Panc1 (cell line): Measurements from ENCODE around the gene NFAT5. TPM values are rescaled to one million over a fixed set of nuclear protein-coding genes. Genes with fewer than 3 reads are reported as not detected.

Experiments
- ATAC-seq: fragments of 200-7000 bp; cut with Tn5 transposase; 2 replicates; pipeline ENCODE4 v1.9.1; 2020; ENCODE audit warnings: mild to moderate bottlenecking, moderate library complexity
- BruUV-seq: library from RNA; stranded (reverse); fragments of 400-500 nt; replicated peaks from 2 replicates; lab custom pipeline; 2021; lab: Mats Ljungman, UMichigan
- CTCF ChIA-PET: fragments of 300-600 bp; sonication (Branson Sonifier 250); formaldehyde crosslinking; loops from one replicate; lab custom pipeline; 2022; ENCODE audit warnings: antibody characterized with exemption; lab: Charles Lee
- POLR2A ChIA-PET: fragments of 300-600 bp; sonication (Branson Sonifier 250); formaldehyde crosslinking; loops from one replicate; lab custom pipeline; 2022; ENCODE audit warnings: antibody characterized with exemption; lab: Charles Lee
- DNase-seq: peaks from one replicate; pipeline ENCODE4 v3.0.0-alpha.2; 2010; ENCODE audit warnings: low read depth, low spot score
- H3K27ac ChIP-seq: 2 replicates; pipeline ENCODE4 v1.5.1; 2011; ENCODE audit warnings: mild to moderate bottlenecking, low read length, inconsistent platforms
- H3K27me3 ChIP-seq: fragments of 200-500 bp; sonication (Bioruptor generic); 2 replicates; pipeline ENCODE4 v1.6.0; 2014; ENCODE audit warnings: low read length, inconsistent platforms; ENCODE audit not compliant: control insufficient read depth, insufficient read depth
- H3K36me3 ChIP-seq: fragments of 200-500 bp; sonication (Bioruptor generic); 2 replicates; pipeline ENCODE4 v1.5.1; 2014; ENCODE audit warnings: inconsistent platforms, mild to moderate bottlenecking, low read length, moderate library complexity; ENCODE audit not compliant: control insufficient read depth, insufficient read depth
- H3K4me1 ChIP-seq: 2 replicates; pipeline ENCODE4 v1.5.1; 2011; ENCODE audit warnings: inconsistent platforms, mild to moderate bottlenecking, low read length, moderate library complexity; ENCODE audit not compliant: control insufficient read depth, insufficient read depth
- H3K4me3 ChIP-seq, 2 experiments: 2 replicates each; pipeline ENCODE4 v1.5.1; 2011 to 2012; ENCODE audit warnings: low read depth in 2 of 2, low read length in 2 of 2, mild to moderate bottlenecking in 2 of 2, inconsistent platforms in 1 of 2, moderate library complexity in 1 of 2
- H3K9me3 ChIP-seq: fragments of 200-500 bp; sonication (Bioruptor generic); 2 replicates; pipeline ENCODE4 v1.5.1; 2014; ENCODE audit warnings: low read depth, mild to moderate bottlenecking, inconsistent platforms, low read length, moderate library complexity; ENCODE audit not compliant: control insufficient read depth, insufficient read depth
- POLR2AphosphoS5 ChIP-seq: IDR thresholded peaks from 2 replicates; pipeline ENCODE4 v1.6.1; 2012; ENCODE audit warnings: mild to moderate bottlenecking, low read depth, low read length, moderate library complexity
- SIN3A ChIP-seq: IDR thresholded peaks from 2 replicates; pipeline ENCODE4 v1.6.1; 2012; ENCODE audit warnings: low read depth, mild to moderate bottlenecking, low read length, moderate library complexity, borderline replicate concordance; ENCODE audit not compliant: insufficient read depth
- TCF7L2 ChIP-seq: IDR thresholded peaks from 2 replicates; pipeline ENCODE4 v1.6.1; 2011; ENCODE audit warnings: mild to moderate bottlenecking, low read depth, low read length, inconsistent platforms
- in situ Hi-C: cut with HindIII; loops from 2 replicates; pipeline ENCODE4 v1.10.0; 2016; ENCODE audit warnings: low sequenced_read_pairs, low pct_unique_long_range_greater_than_20kb
- intact Hi-C: fragments of 100-400 bp; cut with micrococcal nuclease; formaldehyde crosslinking; loops from one replicate; pipeline ENCODE4 v1.10.0; 2022; ENCODE audit not compliant: unreplicated experiment
- total RNA-seq: library from RNA; stranded (reverse); gene quantifications from one replicate; pipeline ENCODE4 v1.2.1, GENCODE V29; 2021; ENCODE audit not compliant: unreplicated experiment
- TF ChIP-seq, protein P1 (sequence below): fragments of 450-650 bp; IDR thresholded peaks from 2 replicates; pipeline ENCODE4 v1.5.1; 2017; ENCODE audit warnings: mild to moderate bottlenecking
- TF ChIP-seq, protein P2 (sequence below), 2 experiments: IDR thresholded peaks; 2 replicates each; pipeline ENCODE4 v1.6.1; 2011 to 2012; ENCODE audit warnings: low read depth in 2 of 2, control low read depth in 1 of 2, low read length in 1 of 2, mild to moderate bottlenecking in 1 of 2, moderate library complexity in 1 of 2; ENCODE audit not compliant: insufficient read depth in 1 of 2

Gene NFAT5
- total RNA-seq, 1 experiment from 2014 or later = 57.0 TPM

DNA sequence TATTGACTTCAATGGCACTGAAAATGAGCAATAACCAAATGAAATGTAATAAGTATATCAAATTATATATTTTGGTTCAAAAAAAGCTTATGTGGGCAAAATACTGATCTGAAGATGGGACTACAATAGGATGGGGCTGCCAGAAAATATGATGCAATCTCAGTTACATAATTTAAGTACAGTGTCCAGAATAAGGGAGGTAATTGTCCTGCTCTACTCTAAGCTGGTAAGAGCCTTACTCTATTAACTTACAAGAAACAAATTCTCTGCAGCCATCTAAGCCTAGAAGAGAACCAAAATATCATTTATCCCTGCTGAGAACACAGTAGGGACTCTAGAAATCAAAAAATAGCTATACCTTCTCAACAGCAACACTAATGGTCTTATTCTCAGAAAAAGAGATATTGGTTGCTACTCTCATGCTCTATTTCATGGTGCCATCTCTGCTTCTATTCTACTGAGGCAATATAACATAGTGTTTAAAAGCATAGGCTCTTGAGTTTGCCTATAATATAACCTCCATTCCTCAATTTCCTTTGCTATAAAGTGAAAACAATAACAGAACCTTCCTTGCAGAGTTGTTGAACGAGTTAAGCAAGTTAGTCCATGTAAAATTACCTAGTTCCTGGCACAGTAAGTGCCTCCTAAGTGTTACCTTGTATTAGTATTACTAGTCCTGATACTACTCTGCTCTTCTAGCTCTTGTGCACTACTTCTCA lies 140.6 kb downstream of the NFAT5 start:
- peaks cover 20% of the 10 kb centered on the region for H3K36me3 ChIP-seq

DNA sequence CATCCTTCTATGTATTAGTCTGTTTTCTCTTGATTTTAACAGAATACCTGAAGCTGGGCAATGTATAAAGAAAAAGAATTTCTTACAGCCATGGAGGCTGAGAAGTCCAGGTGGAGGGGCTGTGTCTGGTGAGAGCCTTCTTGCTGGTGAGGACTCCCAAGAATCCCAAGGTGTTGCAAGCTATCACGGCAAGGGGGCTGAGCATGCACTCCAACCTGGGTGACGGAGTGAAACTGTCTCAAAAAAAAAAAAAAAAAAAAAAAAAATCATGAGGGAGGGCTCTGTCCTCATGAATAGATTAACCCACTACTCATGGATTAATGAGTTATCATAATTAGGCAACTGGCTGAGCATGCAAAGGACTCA lies 141.2 kb downstream of the NFAT5 start:
- BruUV-seq = no TSS peak
- CTCF ChIA-PET = no interaction called here
- H3K27me3 ChIP-seq = no peaks in the 10 kb centered on the region
- no peak for TF ChIP-seq SIN3A
- TF ChIP-seq POLR2AphosphoS5 = no peak
- TF ChIP-seq TCF7L2 = no peak
- TF ChIP-seq, protein P1, sequence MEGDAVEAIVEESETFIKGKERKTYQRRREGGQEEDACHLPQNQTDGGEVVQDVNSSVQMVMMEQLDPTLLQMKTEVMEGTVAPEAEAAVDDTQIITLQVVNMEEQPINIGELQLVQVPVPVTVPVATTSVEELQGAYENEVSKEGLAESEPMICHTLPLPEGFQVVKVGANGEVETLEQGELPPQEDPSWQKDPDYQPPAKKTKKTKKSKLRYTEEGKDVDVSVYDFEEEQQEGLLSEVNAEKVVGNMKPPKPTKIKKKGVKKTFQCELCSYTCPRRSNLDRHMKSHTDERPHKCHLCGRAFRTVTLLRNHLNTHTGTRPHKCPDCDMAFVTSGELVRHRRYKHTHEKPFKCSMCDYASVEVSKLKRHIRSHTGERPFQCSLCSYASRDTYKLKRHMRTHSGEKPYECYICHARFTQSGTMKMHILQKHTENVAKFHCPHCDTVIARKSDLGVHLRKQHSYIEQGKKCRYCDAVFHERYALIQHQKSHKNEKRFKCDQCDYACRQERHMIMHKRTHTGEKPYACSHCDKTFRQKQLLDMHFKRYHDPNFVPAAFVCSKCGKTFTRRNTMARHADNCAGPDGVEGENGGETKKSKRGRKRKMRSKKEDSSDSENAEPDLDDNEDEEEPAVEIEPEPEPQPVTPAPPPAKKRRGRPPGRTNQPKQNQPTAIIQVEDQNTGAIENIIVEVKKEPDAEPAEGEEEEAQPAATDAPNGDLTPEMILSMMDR = no peak
- TF ChIP-seq, protein P2, sequence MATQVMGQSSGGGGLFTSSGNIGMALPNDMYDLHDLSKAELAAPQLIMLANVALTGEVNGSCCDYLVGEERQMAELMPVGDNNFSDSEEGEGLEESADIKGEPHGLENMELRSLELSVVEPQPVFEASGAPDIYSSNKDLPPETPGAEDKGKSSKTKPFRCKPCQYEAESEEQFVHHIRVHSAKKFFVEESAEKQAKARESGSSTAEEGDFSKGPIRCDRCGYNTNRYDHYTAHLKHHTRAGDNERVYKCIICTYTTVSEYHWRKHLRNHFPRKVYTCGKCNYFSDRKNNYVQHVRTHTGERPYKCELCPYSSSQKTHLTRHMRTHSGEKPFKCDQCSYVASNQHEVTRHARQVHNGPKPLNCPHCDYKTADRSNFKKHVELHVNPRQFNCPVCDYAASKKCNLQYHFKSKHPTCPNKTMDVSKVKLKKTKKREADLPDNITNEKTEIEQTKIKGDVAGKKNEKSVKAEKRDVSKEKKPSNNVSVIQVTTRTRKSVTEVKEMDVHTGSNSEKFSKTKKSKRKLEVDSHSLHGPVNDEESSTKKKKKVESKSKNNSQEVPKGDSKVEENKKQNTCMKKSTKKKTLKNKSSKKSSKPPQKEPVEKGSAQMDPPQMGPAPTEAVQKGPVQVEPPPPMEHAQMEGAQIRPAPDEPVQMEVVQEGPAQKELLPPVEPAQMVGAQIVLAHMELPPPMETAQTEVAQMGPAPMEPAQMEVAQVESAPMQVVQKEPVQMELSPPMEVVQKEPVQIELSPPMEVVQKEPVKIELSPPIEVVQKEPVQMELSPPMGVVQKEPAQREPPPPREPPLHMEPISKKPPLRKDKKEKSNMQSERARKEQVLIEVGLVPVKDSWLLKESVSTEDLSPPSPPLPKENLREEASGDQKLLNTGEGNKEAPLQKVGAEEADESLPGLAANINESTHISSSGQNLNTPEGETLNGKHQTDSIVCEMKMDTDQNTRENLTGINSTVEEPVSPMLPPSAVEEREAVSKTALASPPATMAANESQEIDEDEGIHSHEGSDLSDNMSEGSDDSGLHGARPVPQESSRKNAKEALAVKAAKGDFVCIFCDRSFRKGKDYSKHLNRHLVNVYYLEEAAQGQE (IDR thresholded peaks at IDR 0.05; ENCODE audit: insufficient read depth in 1 of 2, low read depth in 2 of 2, low read length in 1 of 2) = no peak
- H3K27ac ChIP-seq = no peak overlapping the region
- H3K9me3 ChIP-seq = no peaks in the 10 kb centered on the region
- no peak overlapping the region for H3K4me3 ChIP-seq
- POLR2A ChIA-PET = interaction anchor here (0.7 kb wide), 1 partner anchor 289 kb away, joined by 12 read pairs; no protein-coding TSS in a partner anchor
- in situ Hi-C loops (no loop called here), intact Hi-C loops (no loop called here)
- DNase-seq = no peak
- ATAC-seq = no peak
- H3K4me1 ChIP-seq = no peaks in the 10 kb centered on the region; the same call in 1 of the 2 replicates
- peaks cover 22% of the 10 kb centered on the region for H3K36me3 ChIP-seq

More for the DNA sequence above, 140.6 kb downstream of the NFAT5 start:
- no peak overlapping the region for H3K4me3 ChIP-seq
- H3K4me1 ChIP-seq = no peaks in the 10 kb centered on the region; the same call in 1 of the 2 replicates
- POLR2A ChIA-PET = interaction anchor here (0.7 kb wide), 1 partner anchor 288 kb away, joined by 12 read pairs; no protein-coding TSS in a partner anchor
- peak overlapping the region; percentile 23; the same call in 1 of the 2 replicates for H3K27ac ChIP-seq
- CTCF ChIA-PET = no interaction called here
- DNase-seq (no peak), ATAC-seq (no peak)
- BruUV-seq = no TSS peak
- no peak for TF ChIP-seq POLR2AphosphoS5
- TF ChIP-seq TCF7L2 = no peak
- no peak for TF ChIP-seq SIN3A
- TF ChIP-seq, protein P1 = no peak
- TF ChIP-seq, protein P2 (IDR thresholded peaks at IDR 0.05; ENCODE audit: insufficient read depth in 1 of 2, low read depth in 2 of 2, low read length in 1 of 2) = no peak
- in situ Hi-C loops = no loop called here
- intact Hi-C loops = no loop called here
- H3K9me3 ChIP-seq = no peaks in the 10 kb centered on the region
- H3K27me3 ChIP-seq = no peaks in the 10 kb centered on the region
